HepG2 (cell line): ENCODE data around the gene ZNF616. TPM values are rescaled to one million over a fixed set of nuclear protein-coding genes. Genes with fewer than 3 reads are reported as not detected.

Experiments used
- ATAC-seq: fragments of 200-7000 bp; cut with Tn5 transposase; 3 replicates; pipeline ENCODE4 v1.9.1; 2020; ENCODE audit warnings: mild to moderate bottlenecking, moderate library complexity
- BruUV-seq: library from RNA; stranded (reverse); fragments of 400-500 nt; replicated peaks from 2 replicates; lab custom pipeline; 2021; lab: Mats Ljungman, UMichigan
- CTCF ChIA-PET: fragments of 300-600 bp; formaldehyde crosslinking; extraction: SDS; loops from one replicate; lab custom pipeline; 2021; ENCODE audit warnings: low total read pairs, inconsistent platforms, low intra/inter-chr PET ratio; lab: Yijun Ruan, JAX
- POLR2A ChIA-PET: fragments of 350-600 bp; sonication (Branson Sonifier 250); formaldehyde crosslinking; loops from one replicate; lab custom pipeline; 2020; ENCODE audit warnings: antibody characterized with exemption, inconsistent platforms; lab: Yijun Ruan, JAX
- DNase-seq: peaks from one replicate; pipeline ENCODE4 v3.0.0-alpha.2; 2015; ENCODE audit warnings: low spot score
- FAIRE-seq: peaks from 3 replicates; lab custom pipeline; 2011; peaks lifted over from hg19 to GRCh38; lab: Jason Lieb, UNC
- H2AFZ ChIP-seq: one replicate; pipeline ENCODE4 v1.6.1; 2011; ENCODE audit warnings: low read length, inconsistent platforms
- H3K27ac ChIP-seq: fragments of 300-600 bp; 3 replicates; pipeline ENCODE4 v1.8.0; 2011; ENCODE audit warnings: mixed run types, mild to moderate bottlenecking, mixed read lengths, low read length, inconsistent platforms; ENCODE audit not compliant: insufficient read depth; ENCODE audit errors: extremely low read length
- H3K27me3 ChIP-seq, 2 experiments: fragments of 200-600 bp in 1 of 2; 2 replicates in 1 of 2; 3 replicates in 1 of 2; pipeline versions ENCODE4 v1.6.0 to v1.8.0; 2011; ENCODE audit warnings: low read length in 2 of 2, mild to moderate bottlenecking in 2 of 2, moderate library complexity in 2 of 2, inconsistent platforms in 1 of 2; ENCODE audit not compliant: insufficient read depth in 2 of 2, control insufficient read depth in 1 of 2
- H3K36me3 ChIP-seq, 2 experiments: fragments of 200-600 bp in 1 of 2; replicated peaks in 1 of 2; 2 replicates in 1 of 2; 3 replicates in 1 of 2; pipeline versions ENCODE4 v1.5.1 to v1.8.0; 2011; ENCODE audit warnings: low read length in 2 of 2, inconsistent platforms in 1 of 2; ENCODE audit not compliant: insufficient read depth in 2 of 2, control insufficient read depth in 1 of 2
- H3K4me1 ChIP-seq: 2 replicates; pipeline ENCODE4 v1.5.1; 2012; ENCODE audit warnings: low read length, inconsistent platforms; ENCODE audit not compliant: insufficient read depth
- H3K4me2 ChIP-seq: 2 replicates; pipeline ENCODE4 v1.6.0; 2011; ENCODE audit warnings: low read depth, low read length, inconsistent platforms
- H3K4me3 ChIP-seq, 3 experiments: fragments of 200-600 bp in 1 of 3; sonication (generic), shearing (Covaris generic) in 1 of 3; replicated peaks in 1 of 3; 2 replicates each; pipeline ENCODE4 v1.5.1; 2011 to 2016; ENCODE audit warnings: low read length in 3 of 3, inconsistent platforms in 2 of 3, low read depth in 2 of 3, mild to moderate bottlenecking in 2 of 3, control low read depth in 1 of 3, mixed read lengths in 1 of 3; ENCODE audit not compliant: insufficient read depth in 1 of 3
- H3K79me2 ChIP-seq: one replicate; pipeline ENCODE4 v1.6.1; 2011; ENCODE audit warnings: low read length, inconsistent platforms; ENCODE audit not compliant: insufficient read depth
- H3K9ac ChIP-seq: 2 replicates; pipeline ENCODE4 v1.6.0; 2011; ENCODE audit warnings: mild to moderate bottlenecking, low read depth, low read length, inconsistent platforms; ENCODE audit not compliant: insufficient read depth
- H3K9me3 ChIP-seq: 2 replicates; pipeline ENCODE4 v1.5.1; 2012; ENCODE audit warnings: mild to moderate bottlenecking, low read length
- H4K20me1 ChIP-seq: 2 replicates; pipeline ENCODE4 v1.6.0; 2011; ENCODE audit warnings: inconsistent platforms, mild to moderate bottlenecking, low read length, moderate library complexity; ENCODE audit not compliant: insufficient read depth
- ATF7 ChIP-seq, 2 experiments: fragments of 450-650 bp in 1 of 2; sonication (generic) in 1 of 2; formaldehyde crosslinking in 1 of 2; IDR thresholded peaks; 2 replicates each; pipeline versions ENCODE4 v1.4.0 to v1.6.1; 2016 to 2020; ENCODE audit warnings: antibody characterized with exemption in 1 of 2, mild to moderate bottlenecking in 1 of 2, missing genetic modification reagents in 1 of 2
- CREB1 ChIP-seq, 2 experiments: fragments of 450-650 bp in 1 of 2; IDR thresholded peaks; 2 replicates each; pipeline ENCODE4 v1.6.1; 2016 to 2017; ENCODE audit warnings: control low read depth in 1 of 2, mild to moderate bottlenecking in 1 of 2, missing compliant biosample characterization in 1 of 2, missing genetic modification characterization in 1 of 2
- TEF ChIP-seq: sonication (generic); formaldehyde crosslinking; IDR thresholded peaks from 2 replicates; pipeline ENCODE4 v1.5.0; 2020; ENCODE audit warnings: missing genetic modification reagents
- ZBTB4 ChIP-seq: sonication (generic); formaldehyde crosslinking; IDR thresholded peaks from 2 replicates; pipeline ENCODE4 v1.4.0; 2020; ENCODE audit warnings: missing genetic modification reagents, mild to moderate bottlenecking, borderline replicate concordance
- ZBTB7A ChIP-seq: sonication (generic); formaldehyde crosslinking; IDR thresholded peaks from 2 replicates; pipeline ENCODE4 v1.8.0; 2022; ENCODE audit warnings: mild to moderate bottlenecking, missing genetic modification reagents
- WGBS: methylation state at CpG from one replicate; pipeline ENCODE4 v1.1.6; 2017; ENCODE audit warnings: low lambda C conversion rate; 5-methylcytosine and 5-hydroxymethylcytosine counted together
- in situ Hi-C: cut with HindIII; loops from 2 replicates; pipeline ENCODE4 v1.10.0; 2017; ENCODE audit warnings: low pct_unique_long_range_greater_than_20kb; ENCODE audit not compliant: extremely low pct_ligation_motif_present
- intact Hi-C: fragments of 100-400 bp; cut with micrococcal nuclease; formaldehyde crosslinking; loops from one replicate; pipeline ENCODE4 v1.10.0; 2022; ENCODE audit not compliant: unreplicated experiment
- polyA plus RNA-seq, 8 experiments: library from polyadenylated mRNA; depleted of rRNA in 3 of 8; stranded (reverse) in 7 of 8; unstranded in 1 of 8; fragments of >200 nt; fragmentation: Illumina TruSeq in 4 of 8; extraction: Trizol in 4 of 8; gene quantifications; 2 replicates each; pipeline versions ENCODE4 v1.2.1 to v1.2.3, GENCODE V29; 2011 to 2016; ENCODE audit warnings: low read depth in 4 of 8, missing spikeins in 1 of 8, mixed read lengths in 1 of 8; ENCODE audit not compliant: insufficient read depth in 1 of 8
- total RNA-seq, 5 experiments: library from RNA; depleted of rRNA; stranded (reverse); fragments of >200 nt; fragmentation: Illumina TruSeq; extraction: Trizol; gene quantifications; 2 replicates each; pipeline ENCODE4 v1.2.3, GENCODE V29; 2016; ENCODE audit warnings: low read depth in 1 of 5

Gene ZNF616
- total and polyA plus RNA-seq, 2 of the 13 experiments (the other 11 are each of a cell fraction or from before 2014, with no cell fraction given): 2.2 to 10.4 TPM

DNA sequence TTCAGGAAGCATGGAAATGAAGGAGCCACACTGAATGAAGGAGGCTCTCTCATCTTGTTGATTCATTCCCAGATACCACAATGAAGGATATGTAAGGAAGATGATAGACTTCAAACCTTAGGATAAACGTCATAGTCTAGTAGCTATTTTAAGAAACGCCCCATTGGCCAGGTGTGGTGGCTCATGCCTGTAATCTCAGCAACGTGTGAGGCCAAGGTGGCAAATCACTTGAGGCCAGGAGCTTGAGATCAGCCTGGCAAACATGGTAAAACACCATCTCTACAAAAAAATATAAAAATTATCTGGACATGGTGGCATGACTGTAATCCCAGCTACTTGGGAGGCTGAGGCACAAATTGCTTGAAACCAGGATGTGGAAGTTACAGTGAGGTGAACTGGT is 27.1 kb downstream of the ZNF616 start (continued):
- TF ChIP-seq ZBTB7A (CRISPR knock-in tag) (no peak), TEF (CRISPR knock-in tag) (no peak)

DNA sequence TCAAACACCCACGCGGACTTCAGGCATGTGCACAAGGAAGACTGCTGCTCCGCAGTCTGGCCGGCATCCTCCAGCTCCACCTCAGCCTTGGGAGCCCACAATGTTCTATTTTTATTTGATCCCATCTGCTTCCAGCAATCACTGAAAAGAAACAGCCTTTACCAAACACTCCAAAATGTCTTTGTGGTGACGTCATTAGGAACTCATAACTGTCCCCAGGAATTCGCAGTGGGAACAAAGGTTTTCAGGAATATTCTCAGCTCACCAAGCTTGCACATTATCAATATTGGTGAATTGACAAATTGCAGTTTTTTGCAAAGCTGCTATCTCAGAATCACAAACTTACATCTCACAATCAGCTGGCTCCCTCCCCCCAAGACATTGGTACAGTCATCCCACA is 29.0 kb downstream of the ZNF616 start:
- H4K20me1 ChIP-seq: no peaks in the 10 kb centered on the region
- 82% methylated on average over 6 of the region's 6 CpGs for WGBS
- no peaks in the 10 kb centered on the region for H3K4me1 ChIP-seq
- H3K9me3 ChIP-seq: peaks cover 96% of the 10 kb centered on the region
- BruUV-seq: no TSS peak
- intact Hi-C loops (no loop called here), in situ Hi-C loops (no loop called here)
- no peak overlapping the region for H2AFZ ChIP-seq
- H3K27me3 ChIP-seq: no peaks in the 10 kb centered on the region
- no peak overlapping the region for H3K4me2 ChIP-seq
- H3K27ac ChIP-seq: no peak overlapping the region
- ChIA-PET CTCF (no interaction called here), POLR2A (no interaction called here)
- no peak overlapping the region for H3K9ac ChIP-seq
- H3K36me3 ChIP-seq: peaks cover 2 to 15% of the 10 kb centered on the region in 2 experiments; a peak in 4 of 5 replicates
- no peak overlapping the region for H3K4me3 ChIP-seq
- no peak for ATAC-seq
- no peak for DNase-seq
- H3K79me2 ChIP-seq: no peaks in the 10 kb centered on the region
- peak; percentile 96 for TF ChIP-seq ATF7 (IDR thresholded peaks at IDR 0.05)
- TF ChIP-seq ATF7 (CRISPR knock-in tag; IDR thresholded peaks at IDR 0.05): no peak
- peak; percentile 89 for TF ChIP-seq CREB1 (IDR thresholded peaks at IDR 0.05)
- no peak for TF ChIP-seq CREB1 (CRISPR knock-in tag; IDR thresholded peaks at IDR 0.05)
- no peak for TF ChIP-seq ZBTB4
- no peak for FAIRE-seq
